IMR-90 (cell line): ENCODE measurements around the gene GCK. TPM values are rescaled to one million over a fixed set of nuclear protein-coding genes. Genes with fewer than 3 reads are reported as not detected.

Source experiments
- ATAC-seq: fragments of 200-7000 bp; cut with Tn5 transposase; 2 replicates; pipeline ENCODE4 v1.9.1; 2020; ENCODE audit warnings: low read depth, mild to moderate bottlenecking, moderate library complexity
- BruUV-seq: library from RNA; stranded (reverse); fragments of 400-500 nt; replicated peaks from 2 replicates; lab custom pipeline; 2021; lab: Mats Ljungman, UMichigan
- CTCF ChIA-PET: fragments of 300-600 bp; formaldehyde crosslinking; extraction: SDS; loops from one replicate; lab custom pipeline; 2021; ENCODE audit warnings: antibody characterized with exemption; lab: Yijun Ruan, JAX
- POLR2A ChIA-PET: fragments of 300-600 bp; sonication (Branson Sonifier 250); formaldehyde crosslinking; loops from one replicate; lab custom pipeline; 2022; ENCODE audit warnings: antibody characterized with exemption; ENCODE audit not compliant: unreplicated experiment; lab: Charles Lee
- DNase-seq: peaks from one replicate; pipeline ENCODE4 v3.0.0; 2013
- H2AFZ ChIP-seq: replicated peaks from 2 replicates; pipeline ENCODE3; 2013; ENCODE audit warnings: low read length, mild to moderate bottlenecking; ENCODE audit not compliant: poor library complexity
- H2AK5ac ChIP-seq: 2 replicates; pipeline ENCODE4 v1.6.1; 2013; ENCODE audit warnings: low read depth, low read length, inconsistent platforms
- H2AK9ac ChIP-seq: replicated peaks from 2 replicates; pipeline ENCODE3; 2013; ENCODE audit warnings: mild to moderate bottlenecking, low read depth, low read length, moderate library complexity; ENCODE audit not compliant: poor library complexity
- H2BK120ac ChIP-seq: 2 replicates; pipeline ENCODE4 v1.6.1; 2013; ENCODE audit warnings: low read depth, low read length, inconsistent platforms
- H2BK15ac ChIP-seq: 3 replicates; pipeline ENCODE4 v1.6.1; 2013; ENCODE audit warnings: low read depth, low read length, inconsistent platforms
- H2BK20ac ChIP-seq: 2 replicates; pipeline ENCODE4 v1.6.1; 2013; ENCODE audit warnings: low read depth, mild to moderate bottlenecking, inconsistent platforms, low read length, moderate library complexity
- H2BK5ac ChIP-seq: 2 replicates; pipeline ENCODE4 v1.6.1; 2013; ENCODE audit warnings: mild to moderate bottlenecking, low read depth, low read length, inconsistent platforms; ENCODE audit not compliant: poor library complexity, severe bottlenecking
- H3K14ac ChIP-seq: replicated peaks from 2 replicates; pipeline ENCODE4 v1.6.1; 2013; ENCODE audit warnings: low read depth, low read length, inconsistent platforms
- H3K18ac ChIP-seq: 2 replicates; pipeline ENCODE4 v1.6.1; 2013; ENCODE audit warnings: low read depth, low read length, control low read depth
- H3K23ac ChIP-seq: 2 replicates; pipeline ENCODE4 v1.6.1; 2013; ENCODE audit warnings: low read depth, low read length, inconsistent platforms
- H3K27ac ChIP-seq: 2 replicates; pipeline ENCODE4 v1.5.1; 2013; ENCODE audit warnings: mild to moderate bottlenecking, control low read depth, low read length; ENCODE audit not compliant: insufficient read depth
- H3K27me3 ChIP-seq: 2 replicates; pipeline ENCODE4 v1.6.1; 2013; ENCODE audit warnings: low read length; ENCODE audit not compliant: control insufficient read depth, insufficient read depth
- H3K36me3 ChIP-seq: 2 replicates; pipeline ENCODE4 v1.6.1; 2013; ENCODE audit warnings: low read length, mixed read lengths; ENCODE audit not compliant: control insufficient read depth, insufficient read depth
- H3K4ac ChIP-seq: 2 replicates; pipeline ENCODE4 v1.6.1; 2013; ENCODE audit warnings: low read depth, low read length, inconsistent platforms
- H3K4me1 ChIP-seq: 2 replicates; pipeline ENCODE4 v1.6.1; 2013; ENCODE audit warnings: low read length, mixed read lengths; ENCODE audit not compliant: control insufficient read depth, insufficient read depth
- H3K4me2 ChIP-seq: 2 replicates; pipeline ENCODE4 v1.6.1; 2013; ENCODE audit warnings: low read depth, mild to moderate bottlenecking, control low read depth, low read length, moderate library complexity
- H3K4me3 ChIP-seq: 2 replicates; pipeline ENCODE4 v1.5.1; 2013; ENCODE audit warnings: low read depth, mild to moderate bottlenecking, control low read depth, low read length, moderate library complexity; ENCODE audit not compliant: insufficient read depth
- H3K56ac ChIP-seq: 2 replicates; pipeline ENCODE4 v1.6.1; 2013; ENCODE audit warnings: low read length, inconsistent platforms; ENCODE audit not compliant: insufficient read depth; ENCODE audit errors: extremely low read depth
- H3K79me1 ChIP-seq, 2 experiments: 2 replicates each; pipeline ENCODE4 v1.6.1; 2013; ENCODE audit warnings: low read length in 2 of 2, inconsistent platforms in 1 of 2, low read depth in 1 of 2
- H3K9ac ChIP-seq: 2 replicates; pipeline ENCODE4 v1.6.1; 2013; ENCODE audit warnings: low read depth, low read length, control low read depth
- H3K9me1 ChIP-seq: 2 replicates; pipeline ENCODE4 v1.6.1; 2013; ENCODE audit warnings: low read length, inconsistent platforms; ENCODE audit not compliant: insufficient read depth
- H3K9me3 ChIP-seq: 2 replicates; pipeline ENCODE4 v1.6.1; 2013; ENCODE audit warnings: low read length; ENCODE audit not compliant: control insufficient read depth, insufficient read depth
- H4K20me1 ChIP-seq: 2 replicates; pipeline ENCODE4 v1.6.1; 2013; ENCODE audit warnings: low read length, inconsistent platforms; ENCODE audit not compliant: insufficient read depth
- H4K5ac ChIP-seq: 2 replicates; pipeline ENCODE4 v1.6.1; 2013; ENCODE audit warnings: mild to moderate bottlenecking, low read depth, low read length, control low read depth
- H4K8ac ChIP-seq, 2 experiments: 2 replicates each; pipeline ENCODE4 v1.6.1; 2013; ENCODE audit warnings: low read depth in 2 of 2, low read length in 2 of 2, control low read depth in 1 of 2, inconsistent platforms in 1 of 2
- H4K91ac ChIP-seq: 2 replicates; pipeline ENCODE4 v1.6.1; 2013; ENCODE audit warnings: low read depth, low read length, inconsistent platforms; ENCODE audit not compliant: insufficient read depth
- CTCF ChIP-seq: conservative IDR thresholded peaks from 2 replicates; pipeline ENCODE4 v1.5.1; 2012; ENCODE audit warnings: mild to moderate bottlenecking, low read depth, low read length, improper control_type of control experiment
- ELK1 ChIP-seq: fragments of 150-350 bp; IDR thresholded peaks from 2 replicates; pipeline ENCODE4 v1.6.1; 2016; ENCODE audit warnings: low read depth, mild to moderate bottlenecking, low read length, moderate library complexity, borderline replicate concordance
- NFE2L2 ChIP-seq: fragments of 150-350 bp; IDR thresholded peaks from 2 replicates; pipeline ENCODE4 v1.6.1; 2016; ENCODE audit warnings: low read depth, mild to moderate bottlenecking, low read length
- RAD21 ChIP-seq: IDR thresholded peaks from 2 replicates; pipeline ENCODE4 v1.6.1; 2012; ENCODE audit warnings: low read length, improper control_type of control experiment
- RCOR1 ChIP-seq: IDR thresholded peaks from 2 replicates; pipeline ENCODE4 v1.6.1; 2012; ENCODE audit warnings: mild to moderate bottlenecking, low read length, improper control_type of control experiment; ENCODE audit not compliant: insufficient replicate concordance
- SMC3 ChIP-seq: fragments of 150-350 bp; IDR thresholded peaks from 2 replicates; pipeline ENCODE4 v1.6.1; 2016; ENCODE audit warnings: low read depth, mild to moderate bottlenecking, antibody characterized with exemption, low read length, moderate library complexity
- WGBS, 2 experiments: methylation state at CpG; one replicate each; pipeline versions ENCODE4 v1.1.5 to v1.1.7; 2013; ENCODE audit warnings: missing lambda C conversion rate in 2 of 2; ENCODE audit not compliant: insufficient read length in 1 of 2; ENCODE audit errors: extremely low coverage in 2 of 2; 5-methylcytosine and 5-hydroxymethylcytosine counted together
- dilution Hi-C: fragments of 300-500 bp; cut with HindIII; formaldehyde crosslinking; loops from one replicate; pipeline ENCODE4 v1.14.3; 2018; ENCODE audit warnings: low sequenced_read_pairs; ENCODE audit not compliant: unreplicated experiment
- in situ Hi-C: fragments of 300-500 bp; cut with MboI; formaldehyde crosslinking; loops from 3 replicates; pipeline ENCODE4 v1.14.3; 2019; ENCODE audit warnings: low sequenced_read_pairs, inconsistent platforms, mixed read lengths
- intact Hi-C: fragments of 100-400 bp; cut with micrococcal nuclease; formaldehyde crosslinking; loops from 2 replicates; pipeline ENCODE4 v1.10.0; 2022
- polyA plus RNA-seq, 3 experiments: library from polyadenylated mRNA; depleted of rRNA; stranded (reverse); fragments of >200 nt; gene quantifications; 2 replicates each; pipeline ENCODE4 v1.2.3, GENCODE V29; 2012; ENCODE audit warnings: low replicate concordance in 1 of 3
- total RNA-seq: library from RNA; depleted of rRNA; stranded (reverse); fragments of >200 nt; gene quantifications from 2 replicates; pipeline ENCODE4 v1.2.3, GENCODE V29; 2012

The GCK gene
- total and polyA plus RNA-seq, 2 of the 4 experiments (the other 2 are of a cell fraction), result 0.14 to 0.18 TPM

DNA sequence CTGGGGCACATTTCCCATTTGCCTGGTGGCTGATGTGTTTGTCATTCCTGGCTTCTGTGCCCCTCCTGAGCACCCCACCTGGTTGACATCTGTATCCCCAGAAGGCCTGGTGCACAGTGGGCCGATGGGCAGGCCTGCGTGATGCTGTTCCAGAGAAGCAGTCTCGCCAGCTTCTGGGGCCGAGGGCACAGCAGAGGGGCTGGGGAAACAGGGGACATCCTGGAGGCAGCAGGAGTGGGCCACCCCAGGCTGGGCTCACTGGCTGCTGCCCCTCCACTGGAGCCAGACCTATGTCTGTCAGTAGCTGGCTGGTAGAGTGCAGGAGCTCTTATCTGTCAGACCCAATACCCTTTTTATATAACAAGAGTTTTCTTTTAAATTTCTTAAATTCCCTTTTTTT lies 47.2 kb downstream of the GCK start:
- intact Hi-C loops, result no loop called here
- POLR2A ChIA-PET, result no interaction called here

More for the DNA sequence above, 47.2 kb downstream of the GCK start:
- no peak for TF ChIP-seq NFE2L2
- TF ChIP-seq SMC3, result no peak
- TF ChIP-seq CTCF, result no peak
- no peak for TF ChIP-seq ELK1
- TF ChIP-seq RAD21, result no peak
- no peak for TF ChIP-seq RCOR1
- no peak overlapping the region for H3K27ac ChIP-seq
- no peaks in the 10 kb centered on the region for H3K79me1 ChIP-seq
- no peak overlapping the region for H4K8ac ChIP-seq
- no peaks in the 10 kb centered on the region for H3K36me3 ChIP-seq
- H2BK20ac ChIP-seq, result no peak overlapping the region
- H2AK9ac ChIP-seq, result no peak overlapping the region
- H3K4me1 ChIP-seq, result peaks cover 3% of the 10 kb centered on the region; the same call in 1 of the 2 replicates
- no peaks in the 10 kb centered on the region for H4K20me1 ChIP-seq
- H3K18ac ChIP-seq, result no peak overlapping the region
- peaks cover 33% of the 10 kb centered on the region for H3K27me3 ChIP-seq
- H4K91ac ChIP-seq, result no peak overlapping the region
- no peak overlapping the region for H3K4me3 ChIP-seq
- in situ Hi-C loops, result no loop called here
- DNase-seq (no peak), ATAC-seq (no peak)
- H3K56ac ChIP-seq, result no peak overlapping the region
- H3K14ac ChIP-seq, result no peak overlapping the region
- no peak overlapping the region for H2BK5ac ChIP-seq
- H4K5ac ChIP-seq, result no peak overlapping the region
- no peak overlapping the region for H3K4ac ChIP-seq
- no peak overlapping the region for H2BK15ac ChIP-seq
- 60% methylated on average over 1 of the region's 4 CpGs; no CpG with 5 or more reads in 1 of the 2 experiments for WGBS, 2 experiments
- H2AK5ac ChIP-seq, result no peak overlapping the region
- peaks cover 3% of the 10 kb centered on the region; the same call in 1 of the 2 replicates for H3K9me1 ChIP-seq
- H2BK120ac ChIP-seq, result no peak overlapping the region
- no peak overlapping the region for H3K9ac ChIP-seq
- BruUV-seq, result no TSS peak
- H2AFZ ChIP-seq, result no peak overlapping the region
- no peak overlapping the region for H3K4me2 ChIP-seq
- dilution Hi-C loops, result no loop called here
- H3K23ac ChIP-seq, result no peak overlapping the region
- CTCF ChIA-PET, result interaction anchor here (0.6 to 1.1 kb wide), 2 partner anchors 10 to 97 kb away, joined by 4 read pairs; partner anchors contain the start of gene DBNL
- H3K9me3 ChIP-seq, result no peaks in the 10 kb centered on the region
